ENCODE results near the gene FBXO10. TPM values are rescaled to one million over a fixed set of nuclear protein-coding genes. Genes with fewer than 3 reads are reported as not detected.
A peak's percentile ranks its signal among the peaks of the same experiment; 100 is the strongest.
"Not testable (repeated sequence)": the region's sequence is repeated elsewhere in the genome, so short reads cannot be mapped to it uniquely, and the experiment has no call there.

The FBXO10 gene
- total RNA-seq, 4 donors from 2014 or later = 49.8 to 62.2 (median 53.5) TPM

DNA sequence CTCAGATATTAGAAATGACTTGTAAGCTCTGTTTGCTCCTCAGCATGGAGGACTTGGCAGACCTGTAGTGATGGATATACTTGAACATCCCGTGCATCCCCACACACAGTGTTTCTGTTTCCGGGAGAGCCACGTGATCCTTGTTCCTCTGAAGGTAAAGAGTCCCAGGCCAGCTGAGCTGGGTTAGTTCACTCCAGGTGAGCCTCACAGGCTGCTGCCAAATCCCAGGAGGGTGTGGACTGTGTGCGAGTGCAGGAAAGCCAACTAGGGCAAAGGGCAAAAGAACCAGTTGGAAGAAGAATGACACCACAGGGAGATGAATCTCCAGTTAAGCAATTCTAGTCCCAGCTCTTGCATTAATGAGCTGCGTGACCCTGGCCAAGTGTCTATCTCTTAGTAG is 26.6 kb upstream of the FBXO10 start:
- Histone ChIP-seq H3K4me1 (peaks cover 11 to 13% of the 10 kb centered on the region in 2 donors), H3K36me3 (no peaks in the 10 kb centered on the region), H3K27ac (peak overlapping the region; percentile 28 to 83 (median 66)), H3K4me3 (peak overlapping the region in 1 of 4 donors; percentile 8), H3K27me3 (no peaks in the 10 kb centered on the region), H3K9me3 (no peaks in the 10 kb centered on the region)
- DNase-seq (peak; percentile 89 to 92), ATAC-seq (peak; percentile 97 to 98)
- intact Hi-C loops (cut with DNase I; ENCODE audit: low total_unique reads) (loop anchor here (2.0 kb wide), 1 partner anchor 66 kb away; no protein-coding TSS in a partner anchor), in situ Hi-C loops (cut with MboI; ENCODE audit: low sequenced_read_pairs in 4 of 4) (no loop called here)
- TF ChIP-seq POLR2A (IDR thresholded peaks at IDR 0.05) (no peak), CTCF (IDR thresholded peaks at IDR 0.05 in 4 of 5, conservative IDR thresholded peaks at IDR 0.05 in 1 of 5) (no peak)

- in situ Hi-C loops (cut with MboI; ENCODE audit: low sequenced_read_pairs in 4 of 4); DNase-seq; H3K4me3 ChIP-seq; H3K36me3 ChIP-seq; H3K27me3 ChIP-seq; H3K9me3 ChIP-seq; ATAC-seq: not testable (repeated sequence)
- intact Hi-C loops (cut with DNase I; ENCODE audit: low total_unique reads) = loop anchor here (2.0 kb wide), 1 partner anchor 67 kb away; no protein-coding TSS in a partner anchor
- peak overlapping the region in 3 of 4 donors; percentile 58 to 83 (median 74) for H3K27ac ChIP-seq
- H3K4me1 ChIP-seq = peaks cover 11 to 13% of the 10 kb centered on the region in 2 donors
Observed at GRCh38 chr9:37602061-37602460, 25.9 kb upstream of the FBXO10 start.

- in situ Hi-C loops (cut with MboI; ENCODE audit: low sequenced_read_pairs in 4 of 4) = loop anchor here (10.0 to 25.0 kb wide), 7 partner anchors 78 to 791 kb away; partner anchors contain the start of genes EXOSC3 (in 3 of the 4), ALDH1B1 (in 1 of the 4), SHB (in 1 of the 4) and SLC25A51 (in 1 of the 4)
Observed at GRCh38 chr9:37596504-37596903, 20.3 kb upstream of the FBXO10 start.

GRCh38 chr9:37593883-37594448 is 17.8 kb upstream of the FBXO10 start:
- Histone ChIP-seq H3K9me3 (no peaks in the 10 kb centered on the region), H3K4me1 (peaks cover 22 to 29% of the 10 kb centered on the region in 2 donors), H3K4me3 (peak overlapping the region in 3 of 4 donors; percentile 12 to 37 (median 23)), H3K36me3 (peaks cover 0 to 2% of the 10 kb centered on the region in 2 donors), H3K27me3 (no peaks in the 10 kb centered on the region), H3K27ac (peak overlapping the region in 3 of 4 donors; percentile 23 to 72 (median 56))
- intact Hi-C loops (cut with DNase I; ENCODE audit: low total_unique reads) = loop anchor here (2.0 to 5.0 kb wide), 4 partner anchors 17 to 793 kb away; partner anchors contain the start of genes FBXO10 and GRHPR
- TF ChIP-seq CTCF (IDR thresholded peaks at IDR 0.05 in 4 of 5, conservative IDR thresholded peaks at IDR 0.05 in 1 of 5) (no peak), POLR2A (IDR thresholded peaks at IDR 0.05) (no peak)
- DNase-seq (no peak), ATAC-seq (no peak)
- in situ Hi-C loops (cut with MboI; ENCODE audit: low sequenced_read_pairs in 4 of 4) = loop anchor here (10.0 to 25.0 kb wide), 7 partner anchors 81 to 793 kb away; partner anchors contain the start of genes EXOSC3 (in 3 of the 4), ALDH1B1 (in 1 of the 4), SHB (in 1 of the 4) and SLC25A51 (in 1 of the 4)

More at GRCh38 chr9:37596504-37596903, 20.3 kb upstream of the FBXO10 start:
- intact Hi-C loops (cut with DNase I; ENCODE audit: low total_unique reads) = no loop called here
- no peaks in the 10 kb centered on the region for H3K27me3 ChIP-seq
- H3K4me3 ChIP-seq = no peak overlapping the region
- TF ChIP-seq POLR2A (IDR thresholded peaks at IDR 0.05) (no peak), CTCF (IDR thresholded peaks at IDR 0.05 in 4 of 5, conservative IDR thresholded peaks at IDR 0.05 in 1 of 5) (no peak)
- H3K4me1 ChIP-seq = peaks cover 11 to 14% of the 10 kb centered on the region in 2 donors
- H3K36me3 ChIP-seq = no peaks in the 10 kb centered on the region
- DNase-seq (no peak), ATAC-seq (no peak)
- no peaks in the 10 kb centered on the region for H3K9me3 ChIP-seq
- H3K27ac ChIP-seq = no peak overlapping the region

Measured in gastrocnemius medialis (tissue), 4 donors.